ENCODE measurements around the gene PLXNA1.

Gene PLXNA1

DNA sequence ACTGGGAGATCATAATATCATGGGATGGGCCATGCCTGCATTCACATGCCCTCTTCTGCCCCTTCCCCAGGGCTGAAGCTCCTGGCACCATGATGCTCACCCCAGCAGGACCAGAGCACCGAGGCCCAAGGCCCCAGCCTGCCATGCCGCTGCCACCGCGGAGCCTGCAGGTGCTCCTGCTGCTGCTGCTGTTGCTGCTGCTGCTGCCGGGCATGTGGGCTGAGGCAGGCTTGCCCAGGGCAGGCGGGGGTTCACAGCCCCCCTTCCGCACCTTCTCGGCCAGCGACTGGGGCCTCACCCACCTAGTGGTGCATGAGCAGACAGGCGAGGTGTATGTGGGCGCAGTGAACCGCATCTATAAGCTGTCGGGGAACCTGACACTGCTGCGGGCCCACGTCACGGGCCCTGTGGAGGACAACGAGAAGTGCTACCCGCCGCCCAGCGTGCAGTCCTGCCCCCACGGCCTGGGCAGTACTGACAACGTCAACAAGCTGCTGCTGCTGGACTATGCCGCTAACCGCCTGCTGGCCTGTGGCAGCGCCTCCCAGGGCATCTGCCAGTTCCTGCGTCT is 5.6 kb downstream of the PLXNA1 start:
- no peak for DNase-seq

DNA sequence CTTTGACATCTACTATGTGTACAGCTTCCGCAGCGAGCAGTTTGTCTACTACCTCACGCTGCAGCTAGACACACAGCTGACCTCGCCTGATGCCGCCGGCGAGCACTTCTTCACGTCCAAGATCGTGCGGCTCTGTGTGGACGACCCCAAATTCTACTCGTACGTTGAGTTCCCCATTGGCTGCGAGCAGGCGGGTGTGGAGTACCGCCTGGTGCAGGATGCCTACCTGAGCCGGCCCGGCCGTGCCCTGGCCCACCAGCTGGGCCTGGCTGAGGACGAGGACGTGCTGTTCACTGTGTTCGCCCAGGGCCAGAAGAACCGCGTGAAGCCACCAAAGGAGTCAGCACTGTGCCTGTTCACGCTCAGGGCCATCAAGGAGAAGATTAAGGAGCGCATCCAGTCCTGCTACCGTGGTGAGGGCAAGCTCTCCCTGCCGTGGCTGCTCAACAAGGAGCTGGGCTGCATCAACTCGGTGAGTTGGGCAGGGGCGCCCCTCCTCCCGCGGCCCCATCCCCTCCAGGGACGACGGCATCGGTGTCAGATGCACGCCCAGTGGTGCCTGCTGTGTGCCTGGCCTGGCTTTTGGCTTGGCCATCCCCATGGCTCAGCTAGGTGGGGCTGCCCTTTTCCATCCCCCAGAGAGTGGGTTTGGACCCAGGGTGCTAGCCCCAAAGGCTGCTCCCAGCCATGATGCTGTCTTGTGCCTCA is 6.6 kb downstream of the PLXNA1 start:
- DNase-seq, result no peak

DNA sequence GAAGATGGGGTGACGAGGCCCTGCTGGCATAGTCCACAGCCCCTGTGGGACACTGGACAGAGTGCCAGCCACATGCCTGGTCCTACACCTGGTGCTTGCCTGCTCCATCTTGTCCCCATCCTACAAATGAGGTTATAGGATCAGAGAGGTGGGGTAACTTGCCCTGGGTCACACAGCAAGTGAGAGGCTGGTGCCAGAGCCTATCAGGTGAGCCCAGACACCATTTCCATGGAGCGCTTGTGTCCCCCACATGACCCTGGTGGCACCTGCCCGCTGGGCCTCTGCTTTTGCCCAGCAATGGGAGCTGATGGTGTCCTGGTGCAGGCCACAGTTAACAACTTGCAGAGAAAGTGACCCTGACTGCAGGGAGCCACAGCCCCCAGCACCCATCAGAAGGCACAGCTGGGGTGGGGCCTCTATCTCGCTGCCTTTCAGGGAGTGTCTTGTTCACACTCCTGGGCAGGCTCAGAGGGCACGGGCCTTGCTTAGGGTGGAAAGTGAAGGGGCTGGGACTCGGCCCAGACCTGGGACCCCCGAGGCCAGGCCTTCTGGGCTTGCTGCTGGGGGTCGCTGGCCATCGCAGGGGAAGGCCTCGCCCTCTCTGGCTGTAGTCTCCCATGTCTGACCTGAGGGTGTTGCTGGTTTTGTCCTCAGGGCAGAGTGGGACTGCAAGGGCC is 7.2 kb downstream of the PLXNA1 start:
- no peak for DNase-seq

DNA sequence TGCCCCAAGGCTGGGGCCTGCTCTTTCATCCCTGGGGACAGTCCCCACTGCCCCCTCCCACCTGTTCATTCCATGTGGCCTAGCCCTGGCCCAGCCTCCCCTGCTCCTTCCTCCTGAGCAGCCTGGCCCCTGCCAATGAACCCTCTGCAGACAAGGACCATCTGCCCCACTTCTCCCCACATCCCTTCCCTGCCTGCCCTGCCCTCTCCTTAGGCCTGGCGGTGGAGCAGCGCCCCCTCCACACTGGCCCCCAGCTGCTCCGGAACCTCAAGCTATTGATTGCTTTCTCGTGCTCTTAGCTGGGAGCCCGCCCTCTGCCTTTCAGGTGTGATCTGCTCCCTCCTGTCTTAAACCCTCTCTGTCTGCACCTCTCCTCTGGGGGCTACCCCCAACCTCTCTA is 8.0 kb downstream of the PLXNA1 start:
- no peak for DNase-seq

DNA sequence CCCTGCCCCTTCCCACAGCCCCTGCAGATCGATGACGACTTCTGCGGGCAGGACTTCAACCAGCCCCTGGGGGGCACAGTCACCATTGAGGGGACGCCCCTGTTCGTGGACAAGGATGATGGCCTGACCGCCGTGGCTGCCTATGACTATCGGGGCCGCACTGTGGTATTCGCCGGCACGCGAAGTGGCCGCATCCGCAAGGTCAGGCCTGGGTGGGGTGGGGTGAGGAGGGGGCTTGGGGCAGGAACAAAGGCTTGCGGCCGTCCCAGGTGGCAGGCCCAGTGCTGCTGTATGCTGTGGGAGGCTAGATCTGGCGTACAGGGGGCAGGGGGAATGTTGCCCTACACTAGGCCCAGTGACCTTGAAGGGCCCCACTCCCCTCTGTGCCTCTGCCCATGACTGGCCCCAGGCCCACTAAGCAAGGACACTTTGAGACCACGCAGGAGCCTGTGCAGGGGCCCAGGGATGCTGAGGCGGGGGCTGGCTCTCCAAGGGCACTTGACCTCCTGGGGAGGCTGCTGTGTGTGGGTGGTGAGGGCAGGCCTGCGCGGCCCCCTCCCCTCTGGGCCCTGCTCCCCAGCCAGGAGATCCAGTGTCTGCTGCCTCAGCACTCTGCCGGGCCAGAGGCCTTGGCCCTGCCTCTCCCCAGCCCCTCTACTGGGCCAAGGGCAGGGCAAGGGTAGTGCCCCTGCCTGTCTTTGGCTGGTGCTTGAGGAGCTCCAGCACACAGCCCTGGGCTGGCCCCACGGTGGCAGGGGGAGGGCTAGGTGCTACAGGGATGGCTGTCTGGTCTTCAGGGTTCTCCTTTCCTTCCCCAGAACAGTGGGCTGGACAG is 8.7 kb downstream of the PLXNA1 start:
- no peak for DNase-seq

DNA sequence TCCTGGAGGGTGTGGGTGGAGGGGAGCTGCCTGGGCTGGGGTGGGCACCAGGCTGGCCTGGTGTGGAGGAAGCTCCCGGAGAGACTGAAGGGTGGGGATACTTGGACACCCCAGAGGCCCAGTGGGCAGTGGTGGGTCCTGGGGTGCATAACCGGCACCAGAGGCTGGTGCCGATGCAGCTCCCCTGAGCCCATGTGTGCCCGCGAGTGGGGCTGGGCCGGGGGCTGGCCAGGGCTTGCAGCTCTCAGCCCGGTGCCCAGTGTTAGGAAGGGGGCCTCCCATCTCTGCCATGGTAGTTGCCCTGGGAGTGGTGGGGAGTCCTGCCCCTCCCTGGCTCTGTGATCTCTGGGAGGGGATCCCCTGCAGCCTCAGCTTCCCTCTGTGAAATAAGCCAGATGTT is 9.3 kb downstream of the PLXNA1 start:
- no peak for DNase-seq

DNA sequence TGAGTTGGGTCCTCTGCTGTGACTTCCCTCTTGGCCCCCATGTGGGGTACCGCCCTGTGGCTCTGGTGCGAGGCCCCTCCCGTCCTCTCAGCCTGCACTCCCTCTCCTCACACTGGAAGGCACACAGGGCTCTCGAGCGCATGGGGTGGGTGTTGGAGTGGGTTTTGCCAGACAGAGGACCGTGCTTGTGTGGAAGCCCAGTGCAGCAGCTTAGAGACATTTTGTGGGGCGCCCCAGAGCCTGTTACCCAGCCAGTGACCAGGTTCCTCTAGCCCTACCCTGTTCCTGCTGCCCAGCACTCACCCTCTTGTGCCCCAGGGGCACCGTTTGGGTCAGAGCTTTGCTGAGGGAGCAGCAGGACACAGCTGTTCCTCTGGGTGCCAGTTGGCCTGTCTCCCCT is 9.9 kb downstream of the PLXNA1 start:
- DNase-seq, result no peak

DNA sequence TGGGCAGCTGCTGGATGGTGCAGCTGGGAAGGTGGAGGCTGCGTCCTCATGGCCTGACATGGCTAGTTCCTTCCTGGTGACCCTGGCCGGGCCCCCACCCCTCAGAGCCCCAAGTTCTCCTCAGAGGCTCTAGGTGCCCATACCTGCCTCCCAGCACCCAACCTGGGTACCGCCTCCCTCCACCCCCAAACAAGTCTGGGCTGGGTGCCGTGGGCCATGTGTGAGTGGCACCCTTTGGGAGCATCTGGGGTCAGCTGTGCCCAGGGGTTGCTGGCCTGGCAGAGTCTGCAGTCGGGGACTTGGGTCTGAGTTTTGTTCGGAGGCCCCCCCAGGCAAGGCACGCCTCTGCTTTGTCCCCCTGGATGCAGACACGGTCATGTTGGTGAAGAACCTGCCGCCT is 10.5 kb downstream of the PLXNA1 start:
- DNase-seq, result no peak

DNA sequence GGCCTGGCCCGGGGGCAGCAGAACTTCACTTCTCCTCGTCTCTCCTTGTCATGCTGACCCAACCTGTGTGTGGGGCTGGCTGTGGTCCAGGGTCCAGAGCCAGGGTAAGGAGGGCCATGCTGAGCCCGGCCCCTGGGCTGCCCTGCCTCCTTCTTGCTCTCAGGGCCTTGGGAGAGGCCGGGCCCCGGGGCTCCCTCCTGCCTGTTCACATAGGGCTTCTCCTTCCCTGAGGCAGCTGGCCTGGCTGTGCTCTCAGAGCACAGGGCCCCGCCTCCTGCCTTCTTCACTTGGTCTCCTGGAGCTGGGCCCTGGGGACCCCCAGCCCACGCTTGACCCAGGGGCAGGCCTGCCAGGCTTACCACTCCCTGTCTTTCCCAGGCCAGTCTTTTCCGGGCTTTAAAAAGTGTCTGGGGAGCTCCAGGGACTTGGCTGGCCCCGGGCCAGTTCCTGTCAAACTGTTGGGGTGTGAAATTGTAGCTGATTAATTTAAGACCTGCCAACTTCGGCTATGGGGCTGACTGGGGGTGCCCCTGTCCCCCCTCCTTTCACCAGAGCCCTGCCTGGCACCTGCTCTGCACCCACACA is 11.8 kb downstream of the PLXNA1 start:
- no peak for DNase-seq

DNA sequence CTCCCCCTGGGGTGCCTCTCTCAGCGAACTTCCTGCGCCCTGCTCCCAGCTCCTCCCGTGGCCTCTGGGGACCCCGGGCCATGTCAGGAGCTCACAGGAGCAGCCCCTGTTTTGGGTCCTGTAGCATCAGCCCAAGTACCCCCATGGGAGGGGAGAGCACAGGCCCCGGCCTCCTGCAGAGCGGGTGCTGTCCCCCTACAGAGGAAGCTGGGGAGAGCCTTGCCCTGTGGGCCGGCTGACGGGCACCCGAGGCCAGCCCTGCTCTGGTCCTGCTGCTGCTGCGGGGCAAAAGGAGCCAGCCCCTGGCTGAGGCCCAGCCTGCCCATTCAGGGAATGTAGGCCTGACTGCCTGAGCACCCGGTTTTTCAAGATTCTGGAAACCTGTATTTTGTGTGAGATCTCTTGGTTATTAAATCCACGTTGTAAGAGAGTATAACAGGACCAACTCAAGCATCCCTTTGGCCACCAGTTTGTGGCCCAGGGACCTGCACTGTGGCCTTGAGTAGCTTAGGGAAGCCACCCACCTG is 12.4 kb downstream of the PLXNA1 start:
- DNase-seq, result no peak

DNA sequence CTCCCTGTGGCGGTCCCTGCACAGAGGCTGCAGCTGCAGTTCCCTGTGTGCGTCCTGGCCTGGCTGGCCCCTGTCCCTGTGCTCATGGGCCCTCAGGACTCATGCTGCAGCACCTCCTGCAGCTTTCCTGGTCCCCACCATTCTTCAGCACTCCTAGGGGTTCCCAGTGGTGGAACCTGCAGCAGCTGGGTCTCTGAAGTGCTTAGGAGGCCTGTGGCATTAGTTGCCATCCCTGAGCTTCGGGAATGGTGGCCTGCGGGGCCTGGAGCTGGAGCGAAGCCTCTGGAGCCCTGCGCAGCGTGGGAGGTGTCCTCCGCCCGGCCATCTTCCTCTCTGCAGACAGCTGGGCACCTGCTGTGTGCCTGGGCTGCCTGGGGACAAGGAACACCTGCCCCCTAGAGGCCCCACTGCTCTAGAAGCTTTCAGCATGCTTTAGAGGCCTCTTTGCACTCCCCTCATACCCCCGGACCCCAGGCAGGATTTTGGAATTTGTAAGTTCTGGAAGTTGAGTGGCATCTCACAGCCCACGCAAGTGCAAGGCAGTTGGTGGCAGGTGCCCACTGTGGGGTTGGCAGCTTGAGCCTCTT is 13.1 kb downstream of the PLXNA1 start:
- no peak for DNase-seq

DNA sequence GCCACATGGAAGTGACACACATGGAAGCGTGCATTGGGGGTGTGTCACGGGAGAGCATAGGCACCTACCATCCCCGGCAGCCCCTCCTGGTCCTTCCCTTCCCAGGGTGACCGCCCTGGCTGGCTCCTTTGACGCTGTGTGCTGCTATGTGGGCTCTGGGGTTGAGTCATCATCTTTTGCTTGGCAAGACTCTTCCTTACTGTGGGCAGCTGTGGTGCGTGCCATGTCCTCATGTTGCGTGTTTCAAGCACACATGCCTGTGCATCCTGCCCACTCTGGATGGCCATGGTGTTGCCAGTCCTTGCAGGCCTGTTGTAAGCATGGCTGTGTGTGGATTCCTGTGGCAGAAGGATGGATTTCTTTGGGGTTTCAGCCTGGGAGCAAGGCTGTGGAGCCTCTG is 14.0 kb downstream of the PLXNA1 start:
- DNase-seq, result no peak

DNA sequence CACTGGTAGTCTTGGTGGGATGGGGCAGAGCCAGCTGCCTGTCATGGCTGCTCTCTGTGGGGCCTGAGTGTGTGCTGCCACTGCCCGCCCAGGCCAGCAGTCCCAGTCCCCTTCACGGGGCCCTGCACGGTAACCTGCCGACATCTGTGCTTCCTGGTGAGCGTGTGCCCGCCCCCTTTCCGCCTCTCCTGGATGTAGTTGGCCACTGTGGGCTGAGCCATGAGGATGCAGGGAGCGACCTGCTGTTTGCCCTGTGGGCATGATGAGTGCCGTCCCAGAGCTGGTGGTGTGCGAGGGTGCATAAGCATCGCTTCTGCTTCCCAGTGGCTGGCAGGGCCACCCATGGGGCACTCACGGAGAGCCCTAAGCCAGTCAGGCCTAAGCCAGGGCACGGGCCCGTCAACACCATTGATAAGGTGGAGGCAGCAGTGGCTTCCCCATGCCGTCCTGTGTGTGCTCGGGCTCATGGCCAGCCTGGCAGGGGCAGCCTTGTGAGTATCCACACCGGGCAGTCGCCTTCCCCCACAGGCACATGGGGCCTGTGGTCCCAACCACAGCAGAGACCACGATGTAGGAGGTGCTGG is 14.6 kb downstream of the PLXNA1 start:
- no peak for DNase-seq

DNA sequence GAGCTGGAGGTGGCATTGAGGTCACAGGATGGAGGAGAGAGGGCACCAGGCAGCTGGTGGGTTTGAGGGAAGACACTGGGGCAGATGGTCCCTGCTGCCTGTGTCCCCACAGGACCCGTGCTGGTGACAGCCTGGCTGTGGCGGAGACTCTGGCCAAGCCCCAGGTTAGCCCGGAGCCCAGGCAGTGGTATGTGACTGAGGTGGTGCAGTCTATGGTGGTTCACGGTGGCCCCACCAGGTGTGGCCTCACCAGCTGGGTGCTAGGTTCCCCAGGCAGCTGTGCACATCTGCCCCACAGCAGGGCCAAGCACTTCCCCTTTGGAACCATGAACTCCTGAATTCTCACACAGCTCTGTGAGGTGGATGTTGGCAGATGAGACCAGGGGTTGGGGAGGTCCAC is 15.4 kb downstream of the PLXNA1 start:
- no peak for DNase-seq

DNA sequence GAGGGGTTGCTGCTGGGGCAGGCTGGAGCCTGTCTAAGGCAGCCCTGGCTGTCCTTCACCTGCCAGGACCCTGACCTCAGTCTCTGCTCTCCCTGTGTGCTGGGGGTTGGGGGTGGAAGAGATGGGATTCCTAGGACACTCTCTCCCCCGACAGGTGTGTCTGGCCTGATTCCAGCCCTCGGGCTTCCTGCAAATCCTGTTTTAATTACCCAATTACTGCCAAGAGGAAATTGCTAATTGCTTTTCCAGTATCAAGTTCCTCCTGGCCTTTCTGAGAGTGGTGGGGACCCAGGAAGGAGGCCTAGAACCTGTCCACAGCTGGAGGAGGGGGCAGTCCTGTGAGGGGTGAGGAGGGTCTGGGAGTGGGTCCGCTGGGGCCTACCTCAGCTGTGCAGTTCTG is 15.8 kb downstream of the PLXNA1 start:
- DNase-seq, result no peak

DNA sequence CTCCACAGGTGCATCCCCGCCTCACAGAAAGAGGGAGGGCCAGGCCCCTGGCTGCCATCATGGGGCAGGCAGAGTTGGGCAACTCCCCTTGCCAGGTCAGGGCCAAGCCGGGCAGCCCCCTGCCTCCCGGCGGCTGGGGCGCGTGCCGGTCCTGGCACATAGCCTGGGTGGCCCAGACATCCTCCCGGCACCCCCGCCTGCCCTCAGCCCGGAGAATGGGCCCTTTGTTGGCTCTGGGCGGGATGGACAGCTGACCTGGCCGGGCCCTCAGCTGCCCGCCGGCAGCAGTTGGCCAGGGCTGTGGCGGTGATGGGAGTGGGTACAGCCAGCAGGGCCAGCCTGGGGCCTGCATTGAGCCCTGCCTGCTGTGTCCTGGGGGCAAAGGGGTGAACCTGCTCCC is 16.5 kb downstream of the PLXNA1 start:
- DNase-seq, result no peak

DNA sequence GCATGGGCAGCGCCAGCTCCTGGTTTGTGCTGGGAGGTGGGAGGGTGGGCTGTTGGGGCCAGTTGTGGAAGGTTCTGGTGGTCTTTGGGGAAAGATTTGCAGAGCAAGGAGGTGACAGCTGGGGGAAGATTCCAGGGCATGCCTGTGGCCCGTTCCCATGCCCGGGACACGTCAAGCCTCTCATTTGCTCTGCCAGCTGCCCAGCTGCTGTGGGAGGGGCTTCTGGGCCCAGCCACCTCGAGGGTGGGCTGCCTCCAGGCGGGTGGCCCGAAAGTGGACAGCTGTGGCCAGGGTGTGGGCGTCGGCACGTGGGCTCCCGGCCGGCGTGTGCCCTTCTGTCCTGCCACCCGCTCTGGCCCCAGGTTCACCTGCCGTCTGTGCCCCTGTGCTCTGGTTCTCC is 17.2 kb downstream of the PLXNA1 start:
- no peak for DNase-seq

DNA sequence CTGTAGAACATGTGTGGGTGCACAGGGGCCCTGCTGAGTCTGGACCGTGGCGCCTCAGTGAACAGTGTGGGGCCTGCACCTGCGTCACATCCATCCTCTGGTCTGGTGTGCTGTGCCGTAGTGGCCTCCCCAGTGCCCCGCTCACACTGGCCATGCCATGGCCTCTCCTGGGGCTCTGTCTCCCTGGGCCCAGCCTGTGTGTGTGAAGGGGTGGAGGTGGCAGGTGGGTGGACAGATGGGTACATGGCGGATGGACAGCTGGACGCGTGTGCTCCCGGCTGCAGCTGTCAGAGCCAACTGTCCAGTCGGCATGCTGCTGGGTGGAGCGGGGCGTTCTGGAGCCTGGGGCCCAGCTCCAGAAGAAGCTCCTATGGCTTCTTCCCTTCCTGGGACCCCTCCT is 17.8 kb downstream of the PLXNA1 start:
- no peak for DNase-seq

DNA sequence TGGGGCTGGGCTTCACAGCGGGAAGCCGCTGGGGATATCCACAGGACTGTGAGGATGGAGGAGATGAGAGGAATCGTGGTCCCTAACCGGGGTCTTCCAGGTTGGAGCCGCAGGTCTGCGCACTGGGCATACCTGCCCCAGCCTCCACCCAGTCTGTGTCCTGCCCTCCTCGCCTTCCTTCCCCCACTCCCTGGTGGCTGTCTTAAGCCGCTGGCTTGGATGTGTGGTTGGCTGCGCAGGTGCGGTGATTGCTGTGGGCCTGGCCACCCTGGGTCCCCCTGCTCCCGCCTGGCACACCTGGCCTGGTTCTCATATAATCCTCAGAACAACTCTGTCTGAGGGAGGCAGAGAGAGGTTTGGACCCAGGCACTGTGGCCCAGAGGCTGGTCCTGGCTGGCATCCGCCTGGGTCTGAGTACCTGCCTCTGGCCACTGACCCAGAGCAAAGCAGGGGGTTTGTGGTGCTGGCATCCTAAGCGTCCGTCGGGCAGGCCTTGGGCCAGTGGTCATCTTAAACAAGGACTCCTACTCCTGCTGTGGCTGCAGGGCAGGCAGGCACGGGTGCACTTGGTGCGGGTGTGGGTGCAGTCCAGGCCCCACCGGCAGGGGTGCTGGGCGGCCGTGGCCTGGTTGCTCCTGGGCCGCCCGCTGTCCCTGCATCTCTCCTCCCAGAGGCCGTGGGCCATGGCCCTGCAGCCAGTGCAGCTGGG is 18.7 kb downstream of the PLXNA1 start:
- DNase-seq, result no peak

DNA sequence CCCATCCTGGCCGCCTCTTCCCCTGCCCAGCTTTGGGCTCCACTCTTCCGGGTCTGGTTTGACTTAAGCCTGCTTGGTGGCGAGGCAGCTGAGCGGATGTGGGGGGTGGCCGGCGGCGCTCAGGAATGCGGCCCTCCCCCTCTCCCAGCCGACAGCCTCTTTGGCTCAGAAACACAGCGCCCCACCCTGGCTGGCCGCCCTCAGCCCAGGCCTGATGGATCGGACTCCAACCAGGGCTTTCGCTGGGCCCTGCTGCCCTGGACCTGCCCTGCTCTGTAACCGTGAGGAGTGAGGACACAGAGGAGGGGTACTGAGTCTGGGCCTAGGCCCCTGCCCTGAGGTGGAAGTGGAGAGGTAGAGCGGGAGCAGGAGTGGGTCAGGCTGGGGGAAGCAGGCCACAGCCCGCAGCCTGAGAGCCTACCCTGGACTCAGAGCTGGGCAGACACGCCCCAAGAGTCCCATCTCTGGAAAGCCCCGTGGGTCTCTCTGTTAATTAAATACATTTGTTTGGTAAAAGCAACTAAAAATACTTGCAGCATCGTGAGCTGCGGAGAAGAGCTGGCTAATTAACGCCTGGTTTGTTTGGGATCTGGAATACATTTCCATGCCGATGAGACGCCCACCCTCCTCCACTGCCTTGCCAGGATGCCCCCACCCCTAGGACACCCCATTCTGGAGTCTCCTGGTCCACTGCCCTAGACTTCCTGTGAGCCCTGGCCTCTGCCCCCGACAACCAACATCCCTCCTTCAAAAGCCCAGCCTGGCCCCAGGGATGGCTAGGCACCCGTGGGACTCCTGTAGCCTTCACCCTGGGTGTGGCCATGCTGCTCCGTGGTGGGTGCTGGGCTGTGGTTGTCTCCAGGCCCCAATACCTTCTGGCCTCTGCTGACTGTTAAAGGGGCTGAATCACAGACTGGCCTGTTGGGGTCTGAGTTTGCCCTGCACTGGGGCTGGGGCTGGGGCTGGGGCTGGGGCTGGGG is 19.6 kb downstream of the PLXNA1 start:
- DNase-seq, result no peak

All from SIG-M5 (cell line).